ENCODE data around the gene ID2. TPM values are rescaled to one million over a fixed set of nuclear protein-coding genes. Genes with fewer than 3 reads are reported as not detected.
A peak's percentile ranks its signal among the peaks of the same experiment; 100 is the strongest.

The ID2 gene
- total and polyA plus RNA-seq, 2 of the 13 experiments (the other 11 are each of a cell fraction or from before 2014, with no cell fraction given) = 214 to 719 TPM

DNA sequence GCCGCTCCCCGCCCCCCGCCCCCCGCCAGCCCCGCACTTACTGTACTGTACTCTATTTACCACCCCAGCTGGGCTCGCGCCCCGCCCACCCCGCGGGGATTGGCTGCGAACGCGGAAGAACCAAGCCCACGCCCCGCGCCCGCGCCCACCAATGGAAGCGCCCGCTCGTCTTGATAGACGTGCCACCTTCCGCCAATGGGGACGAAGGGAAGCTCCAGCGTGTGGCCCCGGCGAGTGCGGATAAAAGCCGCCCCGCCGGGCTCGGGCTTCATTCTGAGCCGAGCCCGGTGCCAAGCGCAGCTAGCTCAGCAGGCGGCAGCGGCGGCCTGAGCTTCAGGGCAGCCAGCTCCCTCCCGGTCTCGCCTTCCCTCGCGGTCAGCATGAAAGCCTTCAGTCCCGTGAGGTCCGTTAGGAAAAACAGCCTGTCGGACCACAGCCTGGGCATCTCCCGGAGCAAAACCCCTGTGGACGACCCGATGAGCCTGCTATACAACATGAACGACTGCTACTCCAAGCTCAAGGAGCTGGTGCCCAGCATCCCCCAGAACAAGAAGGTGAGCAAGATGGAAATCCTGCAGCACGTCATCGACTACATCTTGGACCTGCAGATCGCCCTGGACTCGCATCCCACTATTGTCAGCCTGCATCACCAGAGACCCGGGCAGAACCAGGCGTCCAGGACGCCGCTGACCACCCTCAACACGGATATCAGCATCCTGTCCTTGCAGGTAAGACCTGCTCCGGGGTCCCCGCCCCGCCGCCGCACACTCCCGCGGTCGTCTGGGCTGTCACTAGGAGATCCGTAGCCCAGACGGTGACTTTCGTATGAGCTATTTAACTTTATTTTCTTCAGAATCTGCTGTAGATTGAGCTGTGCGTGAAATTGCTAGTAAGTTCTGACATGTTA is at the start of gene ID2 (continued):
- TF ChIP-seq, protein P1, sequence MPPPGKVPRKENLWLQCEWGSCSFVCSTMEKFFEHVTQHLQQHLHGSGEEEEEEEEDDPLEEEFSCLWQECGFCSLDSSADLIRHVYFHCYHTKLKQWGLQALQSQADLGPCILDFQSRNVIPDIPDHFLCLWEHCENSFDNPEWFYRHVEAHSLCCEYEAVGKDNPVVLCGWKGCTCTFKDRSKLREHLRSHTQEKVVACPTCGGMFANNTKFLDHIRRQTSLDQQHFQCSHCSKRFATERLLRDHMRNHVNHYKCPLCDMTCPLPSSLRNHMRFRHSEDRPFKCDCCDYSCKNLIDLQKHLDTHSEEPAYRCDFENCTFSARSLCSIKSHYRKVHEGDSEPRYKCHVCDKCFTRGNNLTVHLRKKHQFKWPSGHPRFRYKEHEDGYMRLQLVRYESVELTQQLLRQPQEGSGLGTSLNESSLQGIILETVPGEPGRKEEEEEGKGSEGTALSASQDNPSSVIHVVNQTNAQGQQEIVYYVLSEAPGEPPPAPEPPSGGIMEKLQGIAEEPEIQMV (CRISPR knock-in tag; IDR thresholded peaks at IDR 0.05; ENCODE audit: low read depth) = peak; percentile 73; the same call in 1 of the 2 replicates
- TF ChIP-seq, protein P2, sequence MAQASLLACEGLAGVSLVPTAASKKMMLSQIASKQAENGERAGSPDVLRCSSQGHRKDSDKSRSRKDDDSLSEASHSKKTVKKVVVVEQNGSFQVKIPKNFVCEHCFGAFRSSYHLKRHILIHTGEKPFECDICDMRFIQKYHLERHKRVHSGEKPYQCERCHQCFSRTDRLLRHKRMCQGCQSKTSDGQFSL (CRISPR knock-in tag; IDR thresholded peaks at IDR 0.05) = 0 out of 2 replicates have a peak, but pooled peaks have one; percentile 18
- TF ChIP-seq ZNF589 (CRISPR knock-in tag; conservative IDR thresholded peaks at IDR 0.05) (peak; percentile 80; the same call in 1 of the 2 replicates), FOSL1 (CRISPR knock-in tag; IDR thresholded peaks at IDR 0.05; ENCODE audit: borderline replicate concordance) (peak; percentile 34; the same call in 1 of the 2 replicates), ZNF17 (CRISPR knock-in tag; IDR thresholded peaks at IDR 0.05) (no peak; the same call in 1 of the 2 replicates), MAF1 (CRISPR knock-in tag; IDR thresholded peaks at IDR 0.05; ENCODE audit: borderline replicate concordance) (0 out of 2 replicates have a peak, but pooled peaks have one; percentile 66), MLLT10 (CRISPR knock-in tag; IDR thresholded peaks at IDR 0.05) (no peak), AKAP8 (CRISPR knock-in tag; IDR thresholded peaks at IDR 0.05) (0 out of 2 replicates have a peak, but pooled peaks have one; percentile 77), ETV6 (CRISPR knock-in tag; conservative IDR thresholded peaks at IDR 0.05) (peak; percentile 96), STAG1 (CRISPR knock-in tag; IDR thresholded peaks at IDR 0.05) (peak; percentile 62)
- TF ChIP-seq, protein P3, sequence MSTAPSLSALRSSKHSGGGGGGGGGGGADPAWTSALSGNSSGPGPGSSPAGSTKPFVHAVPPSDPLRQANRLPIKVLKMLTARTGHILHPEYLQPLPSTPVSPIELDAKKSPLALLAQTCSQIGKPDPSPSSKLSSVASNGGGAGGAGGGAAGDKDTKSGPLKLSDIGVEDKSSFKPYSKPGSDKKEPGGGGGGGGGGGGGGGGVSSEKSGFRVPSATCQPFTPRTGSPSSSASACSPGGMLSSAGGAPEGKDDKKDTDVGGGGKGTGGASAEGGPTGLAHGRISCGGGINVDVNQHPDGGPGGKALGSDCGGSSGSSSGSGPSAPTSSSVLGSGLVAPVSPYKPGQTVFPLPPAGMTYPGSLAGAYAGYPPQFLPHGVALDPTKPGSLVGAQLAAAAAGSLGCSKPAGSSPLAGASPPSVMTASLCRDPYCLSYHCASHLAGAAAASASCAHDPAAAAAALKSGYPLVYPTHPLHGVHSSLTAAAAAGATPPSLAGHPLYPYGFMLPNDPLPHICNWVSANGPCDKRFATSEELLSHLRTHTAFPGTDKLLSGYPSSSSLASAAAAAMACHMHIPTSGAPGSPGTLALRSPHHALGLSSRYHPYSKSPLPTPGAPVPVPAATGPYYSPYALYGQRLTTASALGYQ (CRISPR knock-in tag; IDR thresholded peaks at IDR 0.05) = peak; percentile 88; the same call in 1 of the 2 replicates
- TF ChIP-seq, protein P4, sequence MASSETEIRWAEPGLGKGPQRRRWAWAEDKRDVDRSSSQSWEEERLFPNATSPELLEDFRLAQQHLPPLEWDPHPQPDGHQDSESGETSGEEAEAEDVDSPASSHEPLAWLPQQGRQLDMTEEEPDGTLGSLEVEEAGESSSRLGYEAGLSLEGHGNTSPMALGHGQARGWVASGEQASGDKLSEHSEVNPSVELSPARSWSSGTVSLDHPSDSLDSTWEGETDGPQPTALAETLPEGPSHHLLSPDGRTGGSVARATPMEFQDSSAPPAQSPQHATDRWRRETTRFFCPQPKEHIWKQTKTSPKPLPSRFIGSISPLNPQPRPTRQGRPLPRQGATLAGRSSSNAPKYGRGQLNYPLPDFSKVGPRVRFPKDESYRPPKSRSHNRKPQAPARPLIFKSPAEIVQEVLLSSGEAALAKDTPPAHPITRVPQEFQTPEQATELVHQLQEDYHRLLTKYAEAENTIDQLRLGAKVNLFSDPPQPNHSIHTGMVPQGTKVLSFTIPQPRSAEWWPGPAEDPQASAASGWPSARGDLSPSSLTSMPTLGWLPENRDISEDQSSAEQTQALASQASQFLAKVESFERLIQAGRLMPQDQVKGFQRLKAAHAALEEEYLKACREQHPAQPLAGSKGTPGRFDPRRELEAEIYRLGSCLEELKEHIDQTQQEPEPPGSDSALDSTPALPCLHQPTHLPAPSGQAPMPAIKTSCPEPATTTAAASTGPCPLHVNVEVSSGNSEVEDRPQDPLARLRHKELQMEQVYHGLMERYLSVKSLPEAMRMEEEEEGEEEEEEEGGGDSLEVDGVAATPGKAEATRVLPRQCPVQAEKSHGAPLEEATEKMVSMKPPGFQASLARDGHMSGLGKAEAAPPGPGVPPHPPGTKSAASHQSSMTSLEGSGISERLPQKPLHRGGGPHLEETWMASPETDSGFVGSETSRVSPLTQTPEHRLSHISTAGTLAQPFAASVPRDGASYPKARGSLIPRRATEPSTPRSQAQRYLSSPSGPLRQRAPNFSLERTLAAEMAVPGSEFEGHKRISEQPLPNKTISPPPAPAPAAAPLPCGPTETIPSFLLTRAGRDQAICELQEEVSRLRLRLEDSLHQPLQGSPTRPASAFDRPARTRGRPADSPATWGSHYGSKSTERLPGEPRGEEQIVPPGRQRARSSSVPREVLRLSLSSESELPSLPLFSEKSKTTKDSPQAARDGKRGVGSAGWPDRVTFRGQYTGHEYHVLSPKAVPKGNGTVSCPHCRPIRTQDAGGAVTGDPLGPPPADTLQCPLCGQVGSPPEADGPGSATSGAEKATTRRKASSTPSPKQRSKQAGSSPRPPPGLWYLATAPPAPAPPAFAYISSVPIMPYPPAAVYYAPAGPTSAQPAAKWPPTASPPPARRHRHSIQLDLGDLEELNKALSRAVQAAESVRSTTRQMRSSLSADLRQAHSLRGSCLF (CRISPR knock-in tag; IDR thresholded peaks at IDR 0.05; ENCODE audit: borderline replicate concordance) = peak; percentile 55; the same call in 1 of the 2 replicates
- TF ChIP-seq, protein P5, sequence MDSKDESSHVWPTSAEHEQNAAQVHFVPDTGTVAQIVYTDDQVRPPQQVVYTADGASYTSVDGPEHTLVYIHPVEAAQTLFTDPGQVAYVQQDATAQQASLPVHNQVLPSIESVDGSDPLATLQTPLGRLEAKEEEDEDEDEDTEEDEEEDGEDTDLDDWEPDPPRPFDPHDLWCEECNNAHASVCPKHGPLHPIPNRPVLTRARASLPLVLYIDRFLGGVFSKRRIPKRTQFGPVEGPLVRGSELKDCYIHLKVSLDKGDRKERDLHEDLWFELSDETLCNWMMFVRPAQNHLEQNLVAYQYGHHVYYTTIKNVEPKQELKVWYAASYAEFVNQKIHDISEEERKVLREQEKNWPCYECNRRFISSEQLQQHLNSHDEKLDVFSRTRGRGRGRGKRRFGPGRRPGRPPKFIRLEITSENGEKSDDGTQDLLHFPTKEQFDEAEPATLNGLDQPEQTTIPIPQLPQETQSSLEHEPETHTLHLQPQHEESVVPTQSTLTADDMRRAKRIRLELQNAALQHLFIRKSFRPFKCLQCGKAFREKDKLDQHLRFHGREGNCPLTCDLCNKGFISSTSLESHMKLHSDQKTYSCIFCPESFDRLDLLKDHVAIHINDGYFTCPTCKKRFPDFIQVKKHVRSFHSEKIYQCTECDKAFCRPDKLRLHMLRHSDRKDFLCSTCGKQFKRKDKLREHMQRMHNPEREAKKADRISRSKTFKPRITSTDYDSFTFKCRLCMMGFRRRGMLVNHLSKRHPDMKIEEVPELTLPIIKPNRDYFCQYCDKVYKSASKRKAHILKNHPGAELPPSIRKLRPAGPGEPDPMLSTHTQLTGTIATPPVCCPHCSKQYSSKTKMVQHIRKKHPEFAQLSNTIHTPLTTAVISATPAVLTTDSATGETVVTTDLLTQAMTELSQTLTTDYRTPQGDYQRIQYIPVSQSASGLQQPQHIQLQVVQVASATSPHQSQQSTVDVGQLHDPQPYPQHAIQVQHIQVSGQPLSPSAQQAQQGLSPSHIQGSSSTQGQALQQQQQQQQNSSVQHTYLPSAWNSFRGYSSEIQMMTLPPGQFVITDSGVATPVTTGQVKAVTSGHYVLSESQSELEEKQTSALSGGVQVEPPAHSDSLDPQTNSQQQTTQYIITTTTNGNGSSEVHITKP (CRISPR knock-in tag; IDR thresholded peaks at IDR 0.05; ENCODE audit: low read depth) = no peak
- TF ChIP-seq, protein P6, sequence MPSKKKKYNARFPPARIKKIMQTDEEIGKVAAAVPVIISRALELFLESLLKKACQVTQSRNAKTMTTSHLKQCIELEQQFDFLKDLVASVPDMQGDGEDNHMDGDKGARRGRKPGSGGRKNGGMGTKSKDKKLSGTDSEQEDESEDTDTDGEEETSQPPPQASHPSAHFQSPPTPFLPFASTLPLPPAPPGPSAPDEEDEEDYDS (CRISPR knock-in tag; IDR thresholded peaks at IDR 0.05) = peak; percentile 99

All from HepG2 (cell line).